ENCODE measurements around the gene ALKBH3.

The ALKBH3 gene

GRCh38 chr11:43880640-43881159 lies at the start of gene ALKBH3:
TSS of gene ALKBH3 (plus strand) at chr11:43880831. CDS start at chr11:43882653, 1,822 bp downstream.
- H3K4me3 ChIP-seq (ENCODE audit: low read depth, low read length) = peak within 1 kb of the TSS; percentile 74
- no peak for TF ChIP-seq CTCF (IDR thresholded peaks at IDR 0.05; ENCODE audit: borderline replicate concordance, insufficient read depth, low read depth, low read length)

- H3K4me3 ChIP-seq (ENCODE audit: low read depth, low read length) = no peak overlapping the region
- TF ChIP-seq CTCF (IDR thresholded peaks at IDR 0.05; ENCODE audit: borderline replicate concordance, insufficient read depth, low read depth, low read length) = no peak
These were observed 49.6 kb upstream of the ALKBH3 start for GRCh38 chr11:43830928-43831440.

- no peak for TF ChIP-seq CTCF (IDR thresholded peaks at IDR 0.05; ENCODE audit: borderline replicate concordance, insufficient read depth, low read depth, low read length)
These were observed 48.1 kb upstream of the ALKBH3 start for GRCh38 chr11:43832536-43832935.

GRCh38 chr11:43833657-43834073 lies 47.0 kb upstream of the ALKBH3 start:
- no peak overlapping the region for H3K4me3 ChIP-seq (ENCODE audit: low read depth, low read length)
- TF ChIP-seq CTCF (IDR thresholded peaks at IDR 0.05; ENCODE audit: borderline replicate concordance, insufficient read depth, low read depth, low read length) = no peak

More at GRCh38 chr11:43832536-43832935, 48.1 kb upstream of the ALKBH3 start:
- no peak overlapping the region for H3K4me3 ChIP-seq (ENCODE audit: low read depth, low read length)

- no peak for TF ChIP-seq CTCF (IDR thresholded peaks at IDR 0.05; ENCODE audit: borderline replicate concordance, insufficient read depth, low read depth, low read length)
- H3K4me3 ChIP-seq (ENCODE audit: low read depth, low read length) = no peak overlapping the region
These were observed 46.3 kb upstream of the ALKBH3 start for GRCh38 chr11:43834286-43834685.

GRCh38 chr11:43835104-43835503 lies 45.5 kb upstream of the ALKBH3 start:
- no peak overlapping the region for H3K4me3 ChIP-seq (ENCODE audit: low read depth, low read length)
- no peak for TF ChIP-seq CTCF (IDR thresholded peaks at IDR 0.05; ENCODE audit: borderline replicate concordance, insufficient read depth, low read depth, low read length)

- H3K4me3 ChIP-seq (ENCODE audit: low read depth, low read length) = no peak overlapping the region
- no peak for TF ChIP-seq CTCF (IDR thresholded peaks at IDR 0.05; ENCODE audit: borderline replicate concordance, insufficient read depth, low read depth, low read length)
These were observed 42.8 kb upstream of the ALKBH3 start for GRCh38 chr11:43837879-43838278.
